Activated naive CD4-positive, alpha-beta T cell treated with Interleukin-2 at 50 U/mL for 16 hours (primary cell): Measurements from ENCODE around the gene NEDD4L.
A peak's percentile ranks its signal among the peaks of the same experiment; 100 is the strongest.

Experiments used
- DNase-seq: peaks from one replicate; pipeline ENCODE4 v3.0.0-alpha.2; 2020

The NEDD4L gene

DNA sequence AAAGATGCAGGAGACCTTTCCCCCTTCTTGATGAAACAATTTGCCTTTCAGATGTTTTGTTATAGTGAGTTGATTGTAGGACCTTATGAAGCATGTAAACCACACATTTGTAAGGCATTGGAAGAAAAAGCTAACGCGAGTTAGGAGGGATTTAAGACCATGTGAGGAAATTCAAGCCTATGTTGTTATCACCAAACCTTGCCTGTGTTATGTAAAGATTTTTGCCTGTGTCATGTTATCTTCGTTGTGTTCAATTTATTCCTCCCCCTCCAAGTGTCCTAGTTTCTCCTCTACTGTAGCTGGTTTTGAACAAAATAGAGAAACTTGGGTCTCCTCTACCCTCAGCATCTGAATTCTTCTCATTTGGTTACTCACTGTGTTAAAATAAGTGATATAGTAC is 173.0 kb downstream of the NEDD4L start:
- DNase-seq = no peak

DNA sequence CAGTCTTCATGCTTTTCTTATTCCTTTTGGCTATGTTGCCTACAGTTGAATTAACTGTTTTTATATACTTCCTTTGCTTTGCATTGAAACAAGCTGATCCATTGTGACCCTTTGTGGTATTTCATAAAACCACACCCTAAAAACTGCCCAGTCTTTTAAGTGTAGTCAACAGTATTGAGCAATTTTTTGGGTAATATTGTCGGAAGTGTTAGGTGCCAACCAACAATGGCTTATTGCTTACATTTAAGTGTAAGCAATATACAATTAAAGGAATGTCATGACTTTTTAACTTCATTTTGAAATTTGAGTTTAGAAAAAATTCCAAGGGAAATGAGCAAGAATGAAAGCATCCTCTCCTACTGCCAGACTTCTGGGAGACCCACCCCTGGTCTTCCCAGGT is 174.1 kb downstream of the NEDD4L start:
- DNase-seq = no peak

GRCh38 chr18:58221060-58221725 is 177.2 kb downstream of the NEDD4L start:
- DNase-seq = no peak

DNA sequence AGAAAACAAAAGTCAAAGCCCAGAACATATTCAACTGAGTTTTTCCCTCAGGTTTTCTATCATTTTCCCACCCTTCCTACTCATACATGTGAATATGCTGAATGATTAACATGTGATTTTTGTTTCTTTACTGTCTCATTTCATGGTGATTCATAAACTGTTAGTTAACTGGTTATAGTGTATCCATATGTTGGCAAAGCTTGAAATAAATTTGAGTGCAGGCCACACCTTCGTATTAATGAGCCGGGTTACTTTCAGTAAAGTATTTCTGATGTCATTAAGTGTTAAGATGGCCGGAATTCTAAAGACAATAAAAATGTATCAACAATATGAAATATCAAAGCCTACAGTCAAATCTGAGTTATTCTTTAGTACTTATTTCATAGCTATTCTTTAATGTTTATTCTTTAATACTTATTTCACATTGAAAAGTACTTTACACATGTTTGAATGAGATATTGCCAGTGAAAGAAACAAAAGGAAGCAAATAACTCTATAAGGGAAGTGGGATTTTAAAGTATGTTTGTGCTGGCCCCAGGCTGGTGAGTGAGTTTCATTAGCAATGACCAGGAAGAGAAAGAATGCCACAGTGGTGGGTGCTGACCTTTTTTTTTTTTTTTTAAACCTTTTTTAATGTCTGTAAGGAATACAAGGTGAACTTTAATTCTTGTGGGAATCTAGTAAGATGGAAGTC is 178.6 kb downstream of the NEDD4L start:
- DNase-seq = no peak

- DNase-seq = no peak
These were observed 179.8 kb downstream of the NEDD4L start for GRCh38 chr18:58223717-58224424.

GRCh38 chr18:58224425-58224750 is 180.4 kb downstream of the NEDD4L start:
- no peak for DNase-seq

DNA sequence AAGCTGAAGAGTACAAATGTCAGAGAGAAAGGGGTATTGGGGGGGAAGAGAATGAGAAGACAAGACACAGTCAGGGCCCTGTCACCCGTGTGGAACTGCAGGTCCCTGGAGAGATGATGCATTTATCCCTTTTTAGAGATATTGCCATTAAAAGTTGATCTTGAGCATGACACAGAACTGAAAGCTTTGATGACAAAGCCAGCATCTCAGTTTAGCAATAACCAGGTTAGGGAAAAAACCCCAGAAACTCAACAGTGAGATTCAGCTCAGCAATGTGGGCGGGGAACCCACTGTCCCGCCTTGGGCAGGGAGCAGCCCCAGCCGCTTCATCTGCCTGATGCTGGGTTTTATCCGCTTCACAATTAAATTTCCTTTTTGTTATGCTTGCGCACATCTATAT is 181.1 kb downstream of the NEDD4L start:
- DNase-seq = peak; percentile 38

DNA sequence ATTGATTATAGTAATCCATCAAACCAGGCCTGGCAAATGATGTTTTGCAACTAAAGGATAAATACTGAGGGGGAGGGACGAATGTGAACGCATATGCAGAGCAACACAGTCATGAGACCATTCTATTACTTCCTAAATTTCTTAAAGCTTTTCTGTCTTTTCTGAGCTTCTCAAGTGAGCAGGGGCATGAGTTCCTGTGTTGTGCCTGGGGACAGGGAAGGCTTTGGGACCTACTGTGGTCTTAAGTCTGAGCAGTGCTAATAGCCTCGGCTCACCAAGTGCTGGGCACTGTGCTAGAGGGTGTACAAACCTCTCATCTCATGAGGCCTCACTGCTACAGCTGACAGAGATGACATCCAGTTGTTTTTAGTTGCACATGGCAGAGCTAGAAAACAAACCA is 182.4 kb downstream of the NEDD4L start:
- no peak for DNase-seq

DNA sequence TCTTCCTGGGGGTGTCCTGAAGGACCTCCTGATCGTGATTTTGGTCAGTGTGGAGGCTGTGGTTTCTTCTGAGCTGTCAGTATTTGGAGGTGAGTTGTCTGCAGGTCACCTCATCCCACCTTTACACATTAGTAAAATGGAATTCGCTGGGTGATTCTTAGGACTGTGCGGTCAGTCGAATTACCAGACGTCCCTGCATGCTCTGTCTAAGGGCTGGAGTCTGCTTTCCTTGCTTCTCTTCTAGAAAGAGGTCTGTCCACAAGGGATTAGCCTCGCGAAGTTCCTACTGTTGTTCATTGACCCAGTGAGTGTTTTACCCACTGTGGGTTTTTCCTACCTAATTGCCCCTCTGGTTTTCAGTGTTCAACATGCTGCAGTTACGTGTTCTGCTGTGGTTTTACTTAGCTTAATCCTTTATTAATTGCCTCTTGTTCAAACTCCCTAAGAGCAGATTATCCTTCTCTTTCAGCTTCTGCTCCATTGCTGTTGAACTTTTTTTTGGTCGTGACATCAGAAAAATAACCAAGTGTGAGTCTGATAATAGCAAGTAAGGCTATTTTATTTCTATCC is 183.4 kb downstream of the NEDD4L start:
- DNase-seq = no peak

GRCh38 chr18:58228176-58228575 is 184.2 kb downstream of the NEDD4L start:
- DNase-seq = no peak

GRCh38 chr18:58228762-58229161 is 184.7 kb downstream of the NEDD4L start:
- no peak for DNase-seq

DNA sequence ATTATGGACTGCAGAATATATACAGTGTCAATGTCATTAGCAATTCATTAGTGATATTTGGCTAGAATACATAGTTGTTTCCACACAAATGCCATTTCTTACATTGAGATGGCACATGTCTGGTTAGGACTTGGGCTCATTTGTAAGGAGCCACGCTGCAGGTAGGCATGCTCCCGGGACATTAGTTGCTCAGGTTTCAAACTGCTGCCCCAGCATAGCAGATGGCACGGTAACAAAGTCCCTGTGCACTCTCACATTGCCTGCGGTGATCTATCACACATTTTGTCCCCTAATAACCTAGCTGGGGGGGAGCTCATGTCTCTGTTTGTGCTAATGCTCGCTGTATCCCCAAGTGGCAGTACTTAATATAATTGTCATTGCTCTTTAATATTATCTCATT is 185.1 kb downstream of the NEDD4L start:
- DNase-seq = no peak

DNA sequence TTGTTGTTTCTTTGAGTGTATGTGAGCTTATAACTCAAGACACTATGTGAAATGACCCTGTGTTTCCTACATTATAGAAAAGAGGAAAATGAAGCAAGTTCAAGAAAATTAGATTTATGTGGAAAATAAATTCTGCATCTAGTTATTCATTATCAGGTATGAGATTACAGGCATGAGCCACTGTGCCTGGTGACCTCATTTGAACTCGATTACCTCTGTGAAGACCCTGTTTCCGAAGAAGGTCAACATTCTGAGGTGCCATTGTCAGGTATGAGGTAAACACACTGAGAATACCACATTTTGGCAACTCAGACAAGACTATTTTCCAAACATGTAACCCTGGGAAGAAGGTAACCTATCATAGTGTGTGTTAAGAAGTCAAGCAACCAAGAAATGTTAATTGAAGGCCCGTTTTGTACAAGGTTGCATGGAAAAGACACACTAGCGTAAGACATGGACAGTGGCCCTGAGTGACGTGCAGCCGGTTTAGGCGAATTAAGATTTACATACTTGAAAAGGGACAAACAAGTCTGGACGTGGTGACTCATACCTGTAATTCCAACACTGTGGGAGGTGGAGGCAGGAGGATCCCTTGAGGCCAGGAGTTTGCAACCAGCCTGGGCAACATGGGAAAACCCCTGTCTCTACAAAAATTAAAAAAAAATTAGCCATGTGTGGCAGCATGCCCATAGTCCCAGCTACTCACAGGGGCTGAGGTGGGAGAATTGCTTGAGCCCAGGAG is 186.6 kb downstream of the NEDD4L start:
- no peak for DNase-seq

DNA sequence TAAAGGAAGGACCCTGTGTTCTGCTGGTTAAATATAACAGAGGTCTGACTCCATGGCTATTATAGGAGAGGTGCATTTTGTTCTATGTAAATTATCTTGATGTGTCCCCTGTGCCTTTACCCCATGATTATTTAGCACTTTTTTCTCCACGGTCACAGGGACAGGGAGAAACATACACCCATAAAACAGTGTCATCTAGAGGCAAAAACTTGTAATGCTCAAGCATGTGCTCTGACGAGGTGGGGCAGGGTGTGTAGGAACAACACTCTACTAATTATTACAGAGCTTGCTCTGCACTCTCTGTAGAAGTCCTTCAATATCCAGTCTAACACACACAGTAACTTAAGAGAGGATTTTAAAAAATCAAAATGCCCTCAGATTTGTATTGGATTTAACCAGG is 187.9 kb downstream of the NEDD4L start:
- no peak for DNase-seq

DNA sequence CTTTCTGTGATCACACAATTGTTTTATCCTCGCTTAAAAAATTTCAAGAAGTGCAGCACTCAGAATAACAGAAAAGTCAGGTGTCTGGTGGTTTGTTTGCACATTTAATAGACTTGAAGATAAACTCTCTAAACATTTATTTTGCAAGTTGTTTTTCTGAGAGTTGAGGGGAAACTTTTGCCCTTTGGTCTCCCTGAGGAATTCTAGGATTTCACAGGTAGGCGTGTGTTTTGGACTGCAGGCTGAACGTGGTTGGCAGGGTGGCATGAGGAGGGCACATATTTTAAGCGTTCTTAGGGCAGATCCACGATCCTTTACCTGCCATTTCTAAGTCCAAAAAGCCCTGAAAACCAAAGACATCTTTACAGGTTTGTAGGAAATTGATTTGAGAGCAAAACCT is 188.6 kb downstream of the NEDD4L start:
- DNase-seq = no peak

GRCh38 chr18:58234359-58234741 is 190.3 kb downstream of the NEDD4L start:
- no peak for DNase-seq

GRCh38 chr18:58235001-58235436 is 191.0 kb downstream of the NEDD4L start:
- DNase-seq = no peak

- DNase-seq = no peak
These were observed 195.9 kb downstream of the NEDD4L start for GRCh38 chr18:58239879-58240278.

GRCh38 chr18:58241026-58241679 is 197.1 kb downstream of the NEDD4L start:
- DNase-seq = no peak

- no peak for DNase-seq
These were observed 197.9 kb downstream of the NEDD4L start for GRCh38 chr18:58241877-58242276.

GRCh38 chr18:58242435-58242834 is 198.4 kb downstream of the NEDD4L start:
- no peak for DNase-seq

DNA sequence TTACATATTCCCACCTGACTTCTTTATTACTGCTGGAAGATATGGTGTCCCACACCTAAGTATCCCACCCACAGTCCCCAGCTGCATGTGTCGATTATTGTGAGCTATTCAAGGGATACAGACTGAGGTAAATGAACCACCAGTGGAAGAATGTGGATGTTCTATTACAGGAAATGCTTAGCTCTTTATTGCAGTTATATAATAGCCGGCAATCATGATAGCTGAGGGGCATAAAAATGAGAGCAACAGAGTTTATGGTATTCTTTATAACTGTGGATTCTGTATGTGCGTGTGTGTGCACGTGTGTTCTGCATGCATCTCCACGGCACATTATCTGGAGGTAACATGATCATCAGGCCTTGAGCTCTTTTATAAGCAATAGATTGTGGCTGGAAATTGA is 198.9 kb downstream of the NEDD4L start:
- no peak for DNase-seq

DNA sequence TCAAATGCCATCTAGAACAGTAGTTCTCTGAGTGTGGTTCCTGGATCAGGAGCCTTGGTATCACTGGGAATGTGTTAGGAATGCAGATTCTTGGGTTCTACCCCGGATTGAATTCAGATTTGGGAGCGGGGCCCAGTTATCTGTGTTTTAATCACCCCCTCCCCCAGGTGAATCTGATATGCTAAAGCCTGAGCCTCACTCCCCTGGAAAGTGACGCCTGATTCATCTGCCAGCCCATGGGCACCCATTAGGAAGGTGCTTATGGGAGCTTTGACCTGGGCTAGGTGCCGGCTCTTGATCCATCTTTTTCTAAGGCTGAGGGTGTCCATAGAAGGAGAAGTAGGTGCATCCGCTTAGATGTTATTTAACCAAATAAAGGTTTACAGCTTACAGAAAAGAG is 199.4 kb downstream of the NEDD4L start:
- DNase-seq = no peak
